NCI-H82 treated with DMSO at 0.1 percent for 48 hours (cell line): ENCODE results near the gene CSTA.
"Not testable (repeated sequence)": the region's sequence is repeated elsewhere in the genome, so short reads cannot be mapped to it uniquely, and the experiment has no call there.

ENCODE experiments used
- DNase-seq: peaks from one replicate; lab custom pipeline; 2025; ENCODE audit not compliant: unreplicated experiment; lab: John Stamatoyannopoulos, UW

Gene CSTA

GRCh38 chr3:122318620-122319019 lies 6.4 kb upstream of the CSTA start:
- DNase-seq, result no peak

- DNase-seq, result no peak
These were observed 2.7 kb upstream of the CSTA start for GRCh38 chr3:122322095-122323075.

DNA sequence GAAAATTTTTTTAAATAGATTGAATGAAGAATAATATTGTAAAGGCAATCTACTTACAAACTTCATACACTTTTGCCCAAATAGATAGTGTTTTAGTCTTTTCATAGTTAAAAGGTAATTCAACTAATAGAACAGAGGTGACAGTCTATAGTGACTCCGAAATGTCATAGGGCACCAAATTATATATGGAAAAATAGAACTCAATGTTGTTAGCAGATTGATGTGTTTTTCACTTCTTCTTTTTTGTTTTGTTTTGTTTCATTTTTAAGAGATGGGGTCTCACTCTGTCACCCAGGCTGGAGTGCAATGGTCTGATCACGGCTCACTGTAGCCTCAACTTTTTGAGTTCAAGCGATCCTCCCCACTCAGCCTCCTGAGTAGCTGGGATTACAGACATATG lies 721 bp downstream of the CSTA start:
- no peak for DNase-seq

DNA sequence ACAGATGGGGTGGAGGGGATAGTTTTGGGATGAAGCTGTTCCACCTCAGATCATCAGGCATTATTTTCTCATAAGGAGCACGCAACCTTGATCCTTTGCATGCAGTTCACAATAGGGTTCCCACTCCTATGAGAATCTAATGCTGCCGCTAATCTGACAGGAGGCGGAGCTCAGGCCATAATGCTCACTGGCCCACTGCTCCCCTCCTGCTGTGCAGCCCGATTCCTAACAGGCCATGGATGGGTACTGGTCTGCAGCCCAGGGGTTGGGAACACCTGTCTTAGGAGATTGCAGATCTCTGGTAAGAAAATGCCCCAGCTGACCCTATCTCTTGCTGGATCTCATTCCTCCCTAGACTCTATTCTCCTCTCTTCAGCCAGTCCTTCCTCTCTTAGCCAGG lies 6.8 kb downstream of the CSTA start:
- DNase-seq, result no peak

- DNase-seq, result no peak
These were observed 7.5 kb downstream of the CSTA start for GRCh38 chr3:122332551-122332950.

DNA sequence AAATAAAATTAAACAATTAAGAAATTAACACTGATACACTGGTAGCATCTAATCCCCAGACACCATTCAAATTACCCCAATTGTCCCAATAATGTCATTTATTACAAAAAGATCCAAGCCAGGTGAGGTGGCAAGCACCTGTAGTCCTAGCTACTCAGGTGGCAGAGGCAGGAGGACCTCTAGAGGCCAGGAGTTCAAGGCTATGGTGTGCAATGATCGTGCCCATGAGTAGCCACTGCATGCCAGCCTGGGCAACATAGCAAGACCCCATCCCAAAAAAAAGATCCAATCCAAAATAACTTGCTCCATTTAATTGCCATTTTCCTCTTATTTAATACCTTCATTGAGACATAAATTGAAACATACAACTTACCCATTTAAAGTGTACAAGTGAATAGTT lies 17.8 kb downstream of the CSTA start:
- no peak for DNase-seq

GRCh38 chr3:122343654-122344053 lies 18.6 kb downstream of the CSTA start:
- no peak for DNase-seq

- no peak for DNase-seq
These were observed 24.1 kb downstream of the CSTA start for GRCh38 chr3:122349171-122349570.

DNA sequence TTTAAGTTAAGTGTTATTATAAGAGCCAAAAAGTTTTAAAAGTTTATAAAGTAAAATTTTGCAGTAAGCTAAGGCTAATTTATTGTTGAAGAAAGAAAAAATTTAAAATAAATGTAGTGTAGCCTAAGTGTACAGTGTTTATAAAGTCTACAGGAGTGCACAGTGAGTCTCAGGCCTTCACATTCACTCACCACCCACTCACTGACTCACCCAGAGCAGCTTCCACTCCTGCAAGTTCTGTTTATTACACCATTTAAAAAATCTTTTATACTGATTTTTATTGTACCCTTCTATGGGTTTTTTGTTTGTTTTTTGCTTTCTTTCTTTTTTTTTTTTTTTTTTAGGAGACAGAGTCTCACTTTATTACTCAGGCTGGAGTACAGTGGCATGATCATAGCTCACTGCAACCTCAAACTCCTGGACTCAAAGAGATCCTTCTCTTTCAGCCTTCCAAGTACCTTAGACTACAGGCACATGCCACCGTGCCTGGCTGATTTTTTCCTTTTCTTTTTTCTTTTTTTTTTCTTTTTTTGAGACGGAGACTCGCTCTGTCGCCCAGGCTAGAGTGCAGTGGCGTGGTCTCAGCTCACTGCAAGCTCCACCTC lies 25.9 kb downstream of the CSTA start:
- no peak for DNase-seq

DNA sequence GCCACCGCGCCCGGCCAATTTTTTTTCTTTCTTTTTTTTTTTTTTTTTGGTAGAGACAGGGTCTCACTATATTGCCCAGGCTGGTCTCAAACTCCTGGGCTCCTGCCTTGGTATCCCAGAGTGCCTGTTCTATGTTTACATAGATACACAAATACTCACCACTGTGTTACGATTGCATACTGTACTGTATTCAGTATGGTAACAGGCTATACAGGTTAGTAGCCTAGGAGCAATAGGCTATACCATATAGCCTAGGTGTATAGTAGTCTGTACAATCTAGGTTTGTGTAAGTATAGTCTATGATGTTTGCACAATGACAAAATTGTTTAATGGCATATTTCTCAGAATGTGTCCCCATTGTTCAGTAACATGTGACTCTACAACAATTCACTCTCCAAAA lies 26.6 kb downstream of the CSTA start:
- no peak for DNase-seq

DNA sequence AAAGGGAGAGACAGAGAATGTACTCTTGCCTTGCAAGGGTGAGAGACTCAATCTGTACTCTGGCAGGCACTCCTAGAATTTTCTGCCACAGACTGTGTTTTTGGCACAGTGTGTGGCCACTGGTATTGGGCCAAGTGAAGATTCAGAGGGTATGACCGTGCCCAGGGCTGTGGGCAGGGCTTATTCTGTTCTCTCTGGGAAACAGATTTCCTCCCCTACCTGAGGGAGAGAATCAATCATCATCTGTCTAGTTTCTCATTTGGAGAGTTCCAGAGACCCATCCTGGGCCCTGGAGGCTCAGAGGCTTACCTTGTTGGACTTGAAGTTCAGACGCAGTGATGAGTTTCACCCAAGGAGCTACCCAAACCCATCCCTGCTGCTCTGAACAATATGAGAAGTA lies 28.2 kb downstream of the CSTA start:
- no peak for DNase-seq

DNA sequence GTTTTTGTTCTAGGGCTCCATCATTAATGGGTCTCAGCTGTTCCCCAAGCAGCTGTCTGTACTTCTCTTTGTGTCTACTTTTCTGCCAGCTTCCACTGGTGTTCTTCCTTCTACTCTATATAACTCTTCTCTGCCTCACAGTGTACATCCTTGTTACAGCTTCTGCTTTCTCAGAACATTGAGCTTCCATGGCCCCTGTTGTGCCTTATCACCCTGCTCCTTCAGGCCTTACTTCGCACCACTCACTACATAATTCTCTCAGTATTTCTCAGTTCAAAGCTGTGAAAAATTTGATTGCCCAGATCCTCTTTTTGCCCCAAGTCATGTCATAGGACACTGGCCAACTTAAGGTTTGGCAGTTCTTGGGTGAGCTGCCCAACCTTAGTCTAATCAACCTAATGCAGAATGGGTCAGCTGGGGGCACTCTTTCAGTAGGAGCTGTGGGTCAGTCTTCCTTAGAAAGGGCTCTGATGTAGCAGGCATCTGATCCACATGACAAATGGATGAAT lies 28.9 kb downstream of the CSTA start:
- no peak for DNase-seq

- no peak for DNase-seq
These were observed 30.6 kb downstream of the CSTA start for GRCh38 chr3:122355612-122356011.

- DNase-seq, result peak; percentile 33
These were observed 31.4 kb downstream of the CSTA start for GRCh38 chr3:122356402-122356801.

- DNase-seq, result peak; percentile 46
These were observed 33.0 kb downstream of the CSTA start for GRCh38 chr3:122357828-122358702.

DNA sequence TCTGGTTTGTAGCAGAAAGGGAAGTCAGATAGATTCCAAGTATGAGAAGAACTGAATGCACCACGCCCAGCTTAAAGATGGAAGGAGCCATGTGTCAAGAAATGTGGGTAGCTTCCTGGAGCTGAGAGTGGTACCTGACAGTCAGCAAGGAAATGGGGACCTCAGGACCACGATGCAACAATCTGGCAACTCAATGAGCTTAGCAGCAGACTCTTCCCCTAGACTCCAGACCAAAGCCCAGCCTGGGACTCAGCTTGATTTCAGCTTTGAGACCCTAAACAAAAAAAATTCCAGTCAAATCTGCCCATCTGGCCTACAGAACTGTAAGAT lies 33.6 kb downstream of the CSTA start:
- DNase-seq, result no peak

DNA sequence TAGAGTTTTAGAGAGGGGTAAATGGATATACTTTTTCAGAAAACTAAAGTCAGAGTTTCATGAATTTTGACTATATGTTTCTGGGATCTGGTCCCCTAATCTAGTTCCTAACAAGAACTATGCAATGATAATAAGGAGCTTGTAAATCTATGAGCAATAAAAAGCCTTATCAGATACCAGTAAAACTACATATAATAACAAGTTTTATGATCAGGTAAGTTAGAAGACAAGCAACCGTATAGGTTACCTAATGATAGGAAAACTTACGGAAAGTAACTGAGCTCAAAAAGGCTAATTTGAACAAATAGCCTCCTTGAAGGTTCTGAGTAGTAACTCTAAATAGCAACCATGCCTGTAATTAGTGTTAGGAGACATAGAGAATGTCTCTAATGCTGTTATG lies 37.0 kb downstream of the CSTA start:
- no peak for DNase-seq

DNA sequence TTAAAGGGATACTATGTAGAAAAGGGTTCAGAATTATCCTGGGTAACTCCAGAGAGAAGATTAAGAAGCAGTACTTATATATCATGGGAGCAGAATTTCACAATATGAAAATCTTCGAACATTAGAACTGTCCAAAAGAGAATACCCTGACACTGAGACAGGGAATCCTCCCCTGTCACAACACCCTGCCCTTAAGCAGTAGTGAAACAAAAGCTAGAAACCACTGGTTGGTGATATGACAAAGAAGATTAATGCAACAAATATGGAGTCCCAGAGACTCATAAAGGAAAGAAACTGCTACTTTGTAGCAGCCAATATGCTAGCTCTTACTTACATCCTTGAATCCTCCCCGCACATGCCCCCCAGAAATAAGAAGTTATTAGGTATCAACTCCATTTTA lies 39.4 kb downstream of the CSTA start:
- no peak for DNase-seq

DNA sequence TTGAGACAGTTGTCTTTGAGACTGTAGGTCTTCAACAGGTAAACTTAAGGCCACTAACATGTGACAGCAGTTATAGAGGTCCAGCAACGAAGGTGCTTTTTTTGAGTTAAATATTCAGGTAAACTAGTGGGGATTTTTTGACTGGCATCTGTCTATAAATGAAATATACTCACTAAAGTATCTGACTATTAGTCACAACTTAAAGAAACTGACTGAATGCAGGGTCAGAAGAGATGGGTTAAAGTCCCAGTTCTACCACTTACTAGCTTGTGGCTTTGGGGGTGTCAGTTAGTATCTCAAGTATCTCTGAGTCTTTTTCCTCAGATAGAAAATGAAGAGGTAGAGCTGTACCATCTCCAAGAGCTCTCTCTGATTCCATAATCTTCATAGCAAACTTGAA lies 40.0 kb downstream of the CSTA start:
- no peak for DNase-seq

GRCh38 chr3:122365582-122366378 lies 40.7 kb downstream of the CSTA start:
- not testable (repeated sequence) for DNase-seq

DNA sequence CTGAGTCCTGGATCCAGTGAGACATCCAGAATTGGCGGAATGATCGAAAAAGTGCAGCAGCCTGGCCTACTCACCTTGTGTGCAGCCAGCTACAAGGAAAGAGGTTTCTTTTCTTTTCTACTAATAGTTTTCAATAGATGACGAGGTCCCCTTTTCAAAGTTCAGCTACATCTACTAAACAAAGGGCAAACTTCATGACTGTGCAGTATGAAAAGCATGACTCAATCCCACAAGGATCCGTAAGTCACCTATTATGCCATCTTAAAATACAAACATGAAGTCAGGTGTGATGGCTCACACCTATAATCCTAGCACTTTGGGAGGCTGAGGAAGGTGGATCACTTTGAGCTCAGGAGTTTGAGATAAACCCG lies 41.3 kb downstream of the CSTA start:
- DNase-seq, result no peak
